Epithelial cell of esophagus (primary cell): ENCODE results near the gene ENKUR.

Source experiments
- DNase-seq: peaks from one replicate; pipeline ENCODE4 v3.0.0; 2010; ENCODE audit warnings: low read depth
- H3K4me3 ChIP-seq: 2 replicates; pipeline ENCODE4 v1.5.1; 2011; ENCODE audit warnings: mild to moderate bottlenecking, low read length, control low read depth
- TF ChIP-seq, protein P1 (sequence below): IDR thresholded peaks from 2 replicates; pipeline ENCODE4 v1.5.1; 2011; ENCODE audit warnings: low read depth, mild to moderate bottlenecking, low read length, control low read depth, inconsistent platforms; ENCODE audit not compliant: insufficient read depth; ENCODE audit errors: missing control alignments

ENKUR gene

GRCh38 chr10:25059990-25060389, 44.0 kb upstream of the ENKUR start:
- TF ChIP-seq, protein P1, sequence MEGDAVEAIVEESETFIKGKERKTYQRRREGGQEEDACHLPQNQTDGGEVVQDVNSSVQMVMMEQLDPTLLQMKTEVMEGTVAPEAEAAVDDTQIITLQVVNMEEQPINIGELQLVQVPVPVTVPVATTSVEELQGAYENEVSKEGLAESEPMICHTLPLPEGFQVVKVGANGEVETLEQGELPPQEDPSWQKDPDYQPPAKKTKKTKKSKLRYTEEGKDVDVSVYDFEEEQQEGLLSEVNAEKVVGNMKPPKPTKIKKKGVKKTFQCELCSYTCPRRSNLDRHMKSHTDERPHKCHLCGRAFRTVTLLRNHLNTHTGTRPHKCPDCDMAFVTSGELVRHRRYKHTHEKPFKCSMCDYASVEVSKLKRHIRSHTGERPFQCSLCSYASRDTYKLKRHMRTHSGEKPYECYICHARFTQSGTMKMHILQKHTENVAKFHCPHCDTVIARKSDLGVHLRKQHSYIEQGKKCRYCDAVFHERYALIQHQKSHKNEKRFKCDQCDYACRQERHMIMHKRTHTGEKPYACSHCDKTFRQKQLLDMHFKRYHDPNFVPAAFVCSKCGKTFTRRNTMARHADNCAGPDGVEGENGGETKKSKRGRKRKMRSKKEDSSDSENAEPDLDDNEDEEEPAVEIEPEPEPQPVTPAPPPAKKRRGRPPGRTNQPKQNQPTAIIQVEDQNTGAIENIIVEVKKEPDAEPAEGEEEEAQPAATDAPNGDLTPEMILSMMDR: no peak
- H3K4me3 ChIP-seq: no peak overlapping the region
- peak; percentile 96 for DNase-seq

DNA sequence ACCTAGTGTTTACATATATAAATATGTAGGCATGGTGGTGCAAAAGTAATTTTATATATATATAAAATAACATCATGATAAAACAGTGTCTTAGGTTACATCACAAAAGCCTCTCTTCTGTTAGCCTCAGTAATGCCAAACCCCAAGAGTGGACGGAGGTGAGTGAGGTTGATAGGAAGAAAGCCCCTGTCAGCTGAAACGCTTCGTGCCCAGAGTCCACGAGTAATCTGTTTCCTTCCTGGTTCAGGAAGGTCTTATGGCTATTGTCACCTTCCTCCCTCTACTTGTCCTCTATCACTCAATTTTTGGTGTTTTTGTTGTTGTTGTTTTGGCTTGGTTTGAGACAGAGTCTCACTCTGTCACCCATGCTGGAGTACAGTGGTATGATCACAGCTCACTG, 41.9 kb upstream of the ENKUR start:
- TF ChIP-seq, protein P1: no peak
- no peak for DNase-seq
- no peak overlapping the region for H3K4me3 ChIP-seq

- TF ChIP-seq, protein P1: no peak
- DNase-seq: no peak
- H3K4me3 ChIP-seq: no peak overlapping the region
These were observed 40.8 kb upstream of the ENKUR start for GRCh38 chr10:25056726-25057125.

- no peak overlapping the region for H3K4me3 ChIP-seq
- DNase-seq: no peak
- TF ChIP-seq, protein P1: no peak
These were observed 36.1 kb upstream of the ENKUR start for GRCh38 chr10:25052012-25052411.

- no peak overlapping the region for H3K4me3 ChIP-seq
- TF ChIP-seq, protein P1: no peak
- no peak for DNase-seq
These were observed 34.4 kb upstream of the ENKUR start for GRCh38 chr10:25050402-25050801.

- no peak for DNase-seq
- H3K4me3 ChIP-seq: no peak overlapping the region
- TF ChIP-seq, protein P1: no peak
These were observed 34.0 kb upstream of the ENKUR start for GRCh38 chr10:25049966-25050365.

DNA sequence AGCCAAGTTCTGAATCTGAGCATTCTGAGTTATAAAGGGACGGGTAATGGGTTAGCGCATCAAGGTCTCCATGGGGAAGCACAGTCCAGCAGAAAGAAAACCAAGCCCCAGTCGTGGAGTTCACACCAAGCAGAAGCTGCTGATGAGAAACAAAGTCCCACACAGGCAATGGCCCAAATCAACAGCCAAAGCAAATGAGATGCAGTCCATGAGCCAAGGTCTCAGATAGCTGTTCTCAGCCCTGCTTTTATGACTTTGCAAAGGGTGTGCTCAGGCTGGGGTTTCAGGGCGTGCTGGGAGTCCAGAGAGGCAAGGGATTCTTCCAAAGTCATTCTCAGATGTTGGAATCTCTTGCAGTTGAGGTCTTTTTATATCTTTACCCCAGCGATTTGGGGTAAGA, 32.5 kb upstream of the ENKUR start:
- TF ChIP-seq, protein P1: no peak
- no peak overlapping the region for H3K4me3 ChIP-seq
- DNase-seq: no peak
